ENCODE measurements around the gene DDX24. TPM values are rescaled to one million over a fixed set of nuclear protein-coding genes. Genes with fewer than 3 reads are reported as not detected.

DDX24 gene
- polyA plus RNA-seq, 1 donor (not counting 4 experiments of a cell fraction or from before 2014, with no cell fraction given) = 171 TPM

DNA sequence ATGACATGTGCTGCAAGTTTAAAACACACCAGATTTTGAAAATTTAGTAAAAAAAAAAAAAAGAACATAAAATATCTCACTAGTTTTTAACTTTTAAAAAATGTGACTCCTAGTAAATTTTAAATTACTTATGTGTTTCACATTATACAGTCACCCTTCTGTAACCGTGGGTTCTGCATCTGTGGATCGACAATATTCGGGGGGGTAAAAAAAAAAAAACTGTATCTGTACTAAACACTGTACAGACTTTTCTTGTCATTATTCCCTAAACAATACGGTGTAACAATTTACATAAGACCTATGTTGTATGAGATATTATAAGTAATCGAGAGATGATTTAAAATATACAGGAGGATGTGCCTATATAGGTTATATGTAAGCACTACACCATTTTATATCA lies 3.2 kb downstream of the DDX24 start:
- Histone ChIP-seq H3K9ac (ENCODE audit: control insufficient read depth, extremely low read depth, insufficient read depth, low read length) (no peak overlapping the region), H3K9me1 (ENCODE audit: control insufficient read depth, extremely low read depth, insufficient read depth, low read length) (no peaks in the 10 kb centered on the region), H3K36me3 (ENCODE audit: control insufficient read depth in 2 of 2, extremely low read depth in 1 of 2, insufficient read depth in 2 of 2, low read length in 2 of 2) (peaks cover 8 to 16% of the 10 kb centered on the region in 2 experiments), H3K4me2 (ENCODE audit: control insufficient read depth, extremely low read depth, insufficient read depth, low read depth, low read length) (peak overlapping the region; percentile 41), H3K79me2 (ENCODE audit: control insufficient read depth, insufficient read depth, low read length) (peaks cover 83% of the 10 kb centered on the region), H3K27me3 (ENCODE audit: control insufficient read depth, extremely low read depth, insufficient read depth, low read length) (no peaks in the 10 kb centered on the region), H3K27ac (ENCODE audit: control insufficient read depth, insufficient read depth, low read length) (no peak overlapping the region), H3K4me1 (ENCODE audit: control insufficient read depth, extremely low read depth, insufficient read depth, low read length) (peaks cover 30% of the 10 kb centered on the region), H2AFZ (ENCODE audit: control insufficient read depth, low read length) (no peak overlapping the region), H4K20me1 (ENCODE audit: control insufficient read depth, extremely low read depth, insufficient read depth, low read length) (peaks cover 5% of the 10 kb centered on the region), H3K9me3 (ENCODE audit: control insufficient read depth, low read depth, low read length) (peaks cover 2% of the 10 kb centered on the region), H3K4me3 (ENCODE audit: control insufficient read depth in 2 of 3, extremely low read depth in 1 of 3, insufficient read depth in 2 of 3, low read depth in 1 of 3, low read length in 3 of 3) (peak overlapping the region in 1 of 3 experiments; percentile 4)
- dilution Hi-C loops (cut with MboI; ENCODE audit: extremely low pct_ligation_motif_present, low sequenced_read_pairs) = no loop called here
- TF ChIP-seq EZH2 (IDR thresholded peaks at IDR 0.05; ENCODE audit: low read length) = no peak
- TF ChIP-seq, protein P1, sequence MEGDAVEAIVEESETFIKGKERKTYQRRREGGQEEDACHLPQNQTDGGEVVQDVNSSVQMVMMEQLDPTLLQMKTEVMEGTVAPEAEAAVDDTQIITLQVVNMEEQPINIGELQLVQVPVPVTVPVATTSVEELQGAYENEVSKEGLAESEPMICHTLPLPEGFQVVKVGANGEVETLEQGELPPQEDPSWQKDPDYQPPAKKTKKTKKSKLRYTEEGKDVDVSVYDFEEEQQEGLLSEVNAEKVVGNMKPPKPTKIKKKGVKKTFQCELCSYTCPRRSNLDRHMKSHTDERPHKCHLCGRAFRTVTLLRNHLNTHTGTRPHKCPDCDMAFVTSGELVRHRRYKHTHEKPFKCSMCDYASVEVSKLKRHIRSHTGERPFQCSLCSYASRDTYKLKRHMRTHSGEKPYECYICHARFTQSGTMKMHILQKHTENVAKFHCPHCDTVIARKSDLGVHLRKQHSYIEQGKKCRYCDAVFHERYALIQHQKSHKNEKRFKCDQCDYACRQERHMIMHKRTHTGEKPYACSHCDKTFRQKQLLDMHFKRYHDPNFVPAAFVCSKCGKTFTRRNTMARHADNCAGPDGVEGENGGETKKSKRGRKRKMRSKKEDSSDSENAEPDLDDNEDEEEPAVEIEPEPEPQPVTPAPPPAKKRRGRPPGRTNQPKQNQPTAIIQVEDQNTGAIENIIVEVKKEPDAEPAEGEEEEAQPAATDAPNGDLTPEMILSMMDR (optimal IDR thresholded peaks at IDR 0.05 in 1 of 3, IDR thresholded peaks at IDR 0.05 in 1 of 3, conservative IDR thresholded peaks at IDR 0.05 in 1 of 3; ENCODE audit: extremely low read depth in 1 of 3, insufficient read depth in 2 of 3, low read length in 3 of 3) = no peak
- FAIRE-seq (no peak), DNase-seq (ENCODE audit: low read depth, low spot score) (no peak)

GRCh38 chr14:94077111-94077821 lies 3.7 kb downstream of the DDX24 start:
- TF ChIP-seq, protein P1 (optimal IDR thresholded peaks at IDR 0.05 in 1 of 3, IDR thresholded peaks at IDR 0.05 in 1 of 3, conservative IDR thresholded peaks at IDR 0.05 in 1 of 3; ENCODE audit: extremely low read depth in 1 of 3, insufficient read depth in 2 of 3, low read length in 3 of 3) = no peak
- dilution Hi-C loops (cut with MboI; ENCODE audit: extremely low pct_ligation_motif_present, low sequenced_read_pairs) = no loop called here
- no peak for FAIRE-seq

More at GRCh38 chr14:94077111-94077821, 3.7 kb downstream of the DDX24 start:
- H3K36me3 ChIP-seq (ENCODE audit: control insufficient read depth in 2 of 2, extremely low read depth in 1 of 2, insufficient read depth in 2 of 2, low read length in 2 of 2) = peaks cover 8 to 16% of the 10 kb centered on the region in 2 experiments
- no peaks in the 10 kb centered on the region for H3K27me3 ChIP-seq (ENCODE audit: control insufficient read depth, extremely low read depth, insufficient read depth, low read length)
- H3K9me1 ChIP-seq (ENCODE audit: control insufficient read depth, extremely low read depth, insufficient read depth, low read length) = no peaks in the 10 kb centered on the region
- H3K79me2 ChIP-seq (ENCODE audit: control insufficient read depth, insufficient read depth, low read length) = peaks cover 88% of the 10 kb centered on the region
- H2AFZ ChIP-seq (ENCODE audit: control insufficient read depth, low read length) = no peak overlapping the region
- peak overlapping the region in 1 of 3 experiments; percentile 15 for H3K4me3 ChIP-seq (ENCODE audit: control insufficient read depth in 2 of 3, extremely low read depth in 1 of 3, insufficient read depth in 2 of 3, low read depth in 1 of 3, low read length in 3 of 3)
- H3K27ac ChIP-seq (ENCODE audit: control insufficient read depth, insufficient read depth, low read length) = no peak overlapping the region
- H3K4me2 ChIP-seq (ENCODE audit: control insufficient read depth, extremely low read depth, insufficient read depth, low read depth, low read length) = peak overlapping the region; percentile 41
- H3K9ac ChIP-seq (ENCODE audit: control insufficient read depth, extremely low read depth, insufficient read depth, low read length) = no peak overlapping the region
- no peak for DNase-seq (ENCODE audit: low read depth, low spot score)
- peaks cover 30% of the 10 kb centered on the region for H3K4me1 ChIP-seq (ENCODE audit: control insufficient read depth, extremely low read depth, insufficient read depth, low read length)
- H3K9me3 ChIP-seq (ENCODE audit: control insufficient read depth, low read depth, low read length) = peaks cover 3% of the 10 kb centered on the region
- peaks cover 5% of the 10 kb centered on the region for H4K20me1 ChIP-seq (ENCODE audit: control insufficient read depth, extremely low read depth, insufficient read depth, low read length)

Measured in keratinocyte (primary cell).